Sigmoid colon (tissue), 4 donors: ENCODE results near the gene HOXB8.

Experiments used
- CTCF ChIP-seq, 4 experiments: fragments of 450-650 bp in 3 of 4; fragments of 200-600 bp in 1 of 4; IDR thresholded peaks; one replicate each; pipeline ENCODE4 v1.5.1; 2016 to 2019; ENCODE audit warnings: antibody characterized with exemption in 4 of 4, mild to moderate bottlenecking in 3 of 4, moderate library complexity in 2 of 4
- EP300 ChIP-seq, 4 donors: sonication (generic); formaldehyde crosslinking; IDR thresholded peaks; one replicate each; pipeline ENCODE4 v1.6.1; 2017; ENCODE audit warnings: antibody characterized with exemption in 4 of 4
- POLR2A ChIP-seq, 2 donors: fragments of 450-650 bp; IDR thresholded peaks; one replicate each; pipeline ENCODE4 v1.6.1; 2016; ENCODE audit warnings: antibody characterized with exemption in 2 of 2, mild to moderate bottlenecking in 2 of 2, moderate library complexity in 2 of 2
- POLR2AphosphoS5 ChIP-seq, 4 donors: sonication (generic); formaldehyde crosslinking; IDR thresholded peaks; one replicate each; pipeline ENCODE4 v1.6.1; 2017; ENCODE audit warnings: antibody characterized with exemption in 4 of 4

GRCh38 chr17:48592057-48592514, 23.0 kb downstream of the HOXB8 start:
- TF ChIP-seq POLR2A (IDR thresholded peaks at IDR 0.05) (no peak), CTCF (IDR thresholded peaks at IDR 0.05) (no peak), POLR2AphosphoS5 (IDR thresholded peaks at IDR 0.05) (peak in 1 of 4 donors; percentile 20), EP300 (IDR thresholded peaks at IDR 0.05) (no peak)
